H1 (cell line): ENCODE results near the gene HOXB5. TPM values are rescaled to one million over a fixed set of nuclear protein-coding genes. Genes with fewer than 3 reads are reported as not detected.

Experiments used
- CTCF ChIA-PET: fragments of 300-600 bp; sonication (Branson Sonifier 250); formaldehyde crosslinking; loops from one replicate; lab custom pipeline; 2021; ENCODE audit not compliant: partially characterized antibody; lab: Charles Lee
- POLR2A ChIA-PET: fragments of 300-600 bp; sonication (Branson Sonifier 250); formaldehyde crosslinking; loops from one replicate; lab custom pipeline; 2021; ENCODE audit warnings: inconsistent platforms; ENCODE audit not compliant: partially characterized antibody; lab: Charles Lee
- DNase-seq, 2 experiments: peaks; one replicate each; pipeline versions ENCODE4 v3.0.0 to v3.0.0-alpha.2; 2010 to 2022; ENCODE audit warnings: low spot score in 2 of 2, low read depth in 1 of 2, mixed read lengths in 1 of 2
- FAIRE-seq: peaks from 2 replicates; lab custom pipeline; 2011; peaks lifted over from hg19 to GRCh38; lab: Jason Lieb, UNC
- H2AFZ ChIP-seq: 2 replicates; pipeline ENCODE4 v1.8.1; 2012; ENCODE audit warnings: low read length, inconsistent platforms
- H2AK5ac ChIP-seq: 2 replicates; pipeline ENCODE4 v1.6.1; 2013; ENCODE audit warnings: low read depth, low read length
- H2BK120ac ChIP-seq: replicated peaks from 2 replicates; pipeline ENCODE3; 2013; ENCODE audit warnings: low read depth, low read length, inconsistent platforms
- H2BK12ac ChIP-seq: 2 replicates; pipeline ENCODE4 v1.6.1; 2013; ENCODE audit warnings: low read depth, low read length
- H2BK15ac ChIP-seq: 2 replicates; pipeline ENCODE4 v1.6.1; 2013; ENCODE audit warnings: low read length
- H2BK20ac ChIP-seq: 2 replicates; pipeline ENCODE4 v1.6.1; 2013; ENCODE audit warnings: low read length
- H2BK5ac ChIP-seq: 2 replicates; pipeline ENCODE4 v1.6.1; 2013; ENCODE audit warnings: low read depth, low read length
- H3K14ac ChIP-seq: 2 replicates; pipeline ENCODE4 v1.6.1; 2013; ENCODE audit warnings: inconsistent platforms; ENCODE audit not compliant: insufficient read length
- H3K18ac ChIP-seq: 2 replicates; pipeline ENCODE4 v1.6.1; 2013; ENCODE audit warnings: low read length; ENCODE audit errors: extremely low read depth
- H3K23ac ChIP-seq: 2 replicates; pipeline ENCODE4 v1.6.1; 2013; ENCODE audit warnings: inconsistent platforms; ENCODE audit not compliant: insufficient read length
- H3K23me2 ChIP-seq: 2 replicates; pipeline ENCODE4 v1.6.1; 2013; ENCODE audit warnings: low read depth, low read length
- H3K27ac ChIP-seq: 2 replicates; pipeline ENCODE4 v1.6.1; 2011; ENCODE audit warnings: low read depth, low read length, inconsistent platforms
- H3K27me3 ChIP-seq, 4 experiments: replicated peaks in 1 of 4; 1 replicate in 1 of 4; 2 replicates in 3 of 4; pipeline versions ENCODE4 v1.6.1 to v1.8.1; 2011 to 2013; ENCODE audit warnings: low read length in 3 of 4, mild to moderate bottlenecking in 3 of 4, inconsistent platforms in 2 of 4, mixed read lengths in 2 of 4, moderate library complexity in 1 of 4; ENCODE audit not compliant: control insufficient read depth in 3 of 4, insufficient read depth in 3 of 4; ENCODE audit errors: extremely low read depth in 1 of 4
- H3K36me3 ChIP-seq, 4 experiments: 2 replicates each; pipeline versions ENCODE4 v1.6.1 to v1.8.1; 2011 to 2013; ENCODE audit warnings: mild to moderate bottlenecking in 4 of 4, low read length in 3 of 4, moderate library complexity in 2 of 4, control low read depth in 1 of 4, inconsistent platforms in 1 of 4; ENCODE audit not compliant: insufficient read depth in 4 of 4, control insufficient read depth in 2 of 4
- H3K4ac ChIP-seq: replicated peaks from 2 replicates; pipeline ENCODE3; 2013; ENCODE audit warnings: low read length, low read depth, mixed read lengths, inconsistent platforms; ENCODE audit not compliant: insufficient read length
- H3K4me1 ChIP-seq, 4 experiments: replicated peaks in 1 of 4; 1 replicate in 1 of 4; 2 replicates in 3 of 4; pipeline versions ENCODE4 v1.6.1 to v1.8.1; 2011 to 2013; ENCODE audit warnings: low read length in 3 of 4, inconsistent platforms in 2 of 4, mixed read lengths in 1 of 4; ENCODE audit not compliant: insufficient read depth in 4 of 4, control insufficient read depth in 3 of 4
- H3K4me2 ChIP-seq, 2 experiments: 2 replicates each; pipeline versions ENCODE4 v1.6.1 to v1.8.1; 2011 to 2013; ENCODE audit warnings: low read depth in 2 of 2, low read length in 2 of 2, control low read depth in 1 of 2, inconsistent platforms in 1 of 2, mild to moderate bottlenecking in 1 of 2; ENCODE audit not compliant: insufficient read depth in 1 of 2
- H3K4me3 ChIP-seq, 4 experiments: fragments of 200-600, 300-600 bp in 1 of 4; sonication (generic), shearing (Covaris generic), sonication (Bioruptor Twin) in 1 of 4; 2 replicates each; pipeline versions ENCODE4 v1.5.1 to v1.8.1; 2011 to 2016; ENCODE audit warnings: low read length in 4 of 4, low read depth in 3 of 4, control low read depth in 2 of 4, inconsistent platforms in 2 of 4, mild to moderate bottlenecking in 2 of 4, mixed read lengths in 1 of 4, moderate library complexity in 1 of 4; ENCODE audit not compliant: insufficient read depth in 2 of 4; ENCODE audit errors: extremely low read depth in 1 of 4
- H3K56ac ChIP-seq: replicated peaks from 2 replicates; pipeline ENCODE3; 2013; ENCODE audit warnings: low read depth, mild to moderate bottlenecking, mixed read lengths, low read length, inconsistent platforms; ENCODE audit not compliant: insufficient read length
- H3K79me1 ChIP-seq: 2 replicates; pipeline ENCODE4 v1.6.1; 2013; ENCODE audit warnings: low read depth, low read length, control low read depth
- H3K79me2 ChIP-seq, 2 experiments: 2 replicates each; pipeline versions ENCODE4 v1.6.1 to v1.8.1; 2012 to 2013; ENCODE audit warnings: low read length in 2 of 2, mild to moderate bottlenecking in 2 of 2, inconsistent platforms in 1 of 2; ENCODE audit not compliant: insufficient read depth in 2 of 2, control insufficient read depth in 1 of 2
- H3K9ac ChIP-seq, 4 experiments: replicated peaks in 1 of 4; 1 replicate in 1 of 4; 2 replicates in 3 of 4; pipeline versions ENCODE4 v1.6.1 to v1.8.1; 2011 to 2013; ENCODE audit warnings: low read depth in 3 of 4, low read length in 3 of 4, control low read depth in 2 of 4, mild to moderate bottlenecking in 2 of 4, moderate library complexity in 2 of 4, inconsistent platforms in 1 of 4; ENCODE audit errors: extremely low read depth in 1 of 4
- H3K9me3 ChIP-seq, 2 experiments: 2 replicates each; pipeline versions ENCODE4 v1.6.1 to v1.8.1; 2012 to 2013; ENCODE audit warnings: mild to moderate bottlenecking in 2 of 2, moderate library complexity in 2 of 2, control low read depth in 1 of 2, inconsistent platforms in 1 of 2, low read depth in 1 of 2, low read length in 1 of 2, mixed read lengths in 1 of 2; ENCODE audit not compliant: insufficient read depth in 2 of 2
- H4K20me1 ChIP-seq, 2 experiments: replicated peaks in 1 of 2; 2 replicates each; pipeline versions ENCODE3 to v1.8.1; 2011 to 2013; ENCODE audit warnings: inconsistent platforms in 2 of 2, low read length in 2 of 2, mild to moderate bottlenecking in 1 of 2; ENCODE audit not compliant: insufficient read depth in 2 of 2, control insufficient read depth in 1 of 2
- H4K5ac ChIP-seq: 2 replicates; pipeline ENCODE4 v1.6.1; 2013; ENCODE audit warnings: low read length, low read depth, mixed read lengths, inconsistent platforms; ENCODE audit not compliant: insufficient read length
- H4K8ac ChIP-seq: 2 replicates; pipeline ENCODE4 v1.8.0; 2013; ENCODE audit warnings: mild to moderate bottlenecking, moderate library complexity, low read length, inconsistent platforms; ENCODE audit not compliant: insufficient read depth; ENCODE audit errors: extremely low read depth
- H4K91ac ChIP-seq: replicated peaks from 2 replicates; pipeline ENCODE3; 2013; ENCODE audit warnings: low read length, mixed read lengths, inconsistent platforms; ENCODE audit not compliant: insufficient read length
- CBX8 ChIP-seq: fragments of 300-800, 300-1000 bp; sonication (generic); IDR thresholded peaks from 2 replicates; pipeline ENCODE4 v1.7.1; 2016; ENCODE audit warnings: low read depth, low read length, borderline replicate concordance
- TEAD4 ChIP-seq: IDR thresholded peaks from 2 replicates; pipeline ENCODE4 v1.6.1; 2012; ENCODE audit warnings: low read depth, low read length, inconsistent platforms, mixed read lengths
- WGBS, 2 experiments: shearing (Covaris generic) in 1 of 2; methylation state at CpG; one replicate each; pipeline versions ENCODE4 v1.1.6 to v1.1.7; 2013 to 2015; ENCODE audit warnings: low lambda C conversion rate in 2 of 2, mixed read lengths in 2 of 2, inconsistent platforms in 1 of 2, low coverage in 1 of 2, missing lambda C conversion rate in 1 of 2; ENCODE audit not compliant: insufficient replicate concordance in 2 of 2, insufficient coverage in 1 of 2, insufficient read length in 1 of 2; ENCODE audit errors: extremely low coverage in 1 of 2, missing lambda C conversion rate in 1 of 2; 5-methylcytosine and 5-hydroxymethylcytosine counted together
- polyA plus RNA-seq, 7 experiments: library from polyadenylated mRNA; depleted of rRNA in 3 of 7; stranded (reverse) in 5 of 7; unstranded in 2 of 7; fragments of >200 nt in 5 of 7; fragments of 200-250 nt in 2 of 7; gene quantifications; 1 replicate in 5 of 7; 2 replicates in 1 of 7; 4 replicates in 1 of 7; pipeline versions ENCODE4 v1.2.1 to v1.2.3, GENCODE V29; 2011 to 2013; ENCODE audit warnings: missing spikeins in 2 of 7, mixed read lengths in 2 of 7
- total RNA-seq: library from RNA; stranded (reverse); fragmentation: NEBNext Ultra II Directional; extraction: Animal tissue kit (Norgen Biotek cat#: 25700); gene quantifications from 2 replicates; pipeline ENCODE4 v1.2.1, GENCODE V29; 2021

HOXB5 gene
- total and polyA plus RNA-seq, 2 of the 8 experiments (the other 6 are each of a cell fraction or from before 2014, with no cell fraction given) = not detected

DNA sequence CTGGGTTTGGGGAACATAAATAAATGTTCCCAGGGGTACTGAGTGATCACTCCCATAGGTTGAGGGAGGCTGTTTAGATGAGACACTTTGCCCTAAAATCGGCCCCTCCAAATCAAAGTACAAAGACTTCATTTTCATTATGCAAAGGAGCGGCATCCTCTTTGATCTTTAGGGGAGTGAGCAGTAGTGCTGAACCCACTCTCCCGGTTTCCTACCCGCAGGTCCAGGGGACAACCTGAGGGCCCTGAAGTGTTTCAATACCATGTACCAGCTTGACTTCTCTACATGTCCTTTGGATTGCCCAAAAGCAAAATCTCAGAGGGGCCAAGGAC, 7.6 kb upstream of the HOXB5 start:
- Histone ChIP-seq H3K23ac (no peak overlapping the region), H2BK20ac (no peak overlapping the region), H4K20me1 (peaks cover 32 to 57% of the 10 kb centered on the region in 2 experiments), H3K79me2 (no peaks in the 10 kb centered on the region), H3K4me2 (no peak overlapping the region), H3K18ac (no peak overlapping the region), H2AFZ (no peak overlapping the region), H3K36me3 (peaks cover 0 to 3% (median 0%) of the 10 kb centered on the region in 4 experiments; a peak in 1 of 8 replicates), H3K23me2 (no peaks in the 10 kb centered on the region), H4K8ac (no peak overlapping the region), H2AK5ac (no peak overlapping the region), H3K27me3 (peaks cover 99 to 100% (median 100%) of the 10 kb centered on the region in 4 experiments), H3K4me3 (no peak overlapping the region), H2BK15ac (no peak overlapping the region), H4K5ac (no peak overlapping the region), H4K91ac (no peak overlapping the region), H3K56ac (no peak overlapping the region), H3K9ac (no peak overlapping the region), H3K27ac (no peak overlapping the region), H3K79me1 (no peaks in the 10 kb centered on the region), H2BK12ac (no peak overlapping the region), H2BK120ac (no peak overlapping the region), H3K4me1 (peaks cover 0 to 6% (median 2%) of the 10 kb centered on the region in 4 experiments; a peak in 3 of 7 replicates), H3K9me3 (no peaks in the 10 kb centered on the region), H3K4ac (no peak overlapping the region), H3K14ac (no peak overlapping the region), H2BK5ac (no peak overlapping the region)
- no peak for DNase-seq
- WGBS, 2 experiments = 33% methylated on average over 4 of the region's 4 CpGs; no CpG with 5 or more reads in 1 of the 2 experiments
- no peak for FAIRE-seq
- ChIA-PET POLR2A (no interaction called here), CTCF (interaction anchor here (0.8 to 2.1 kb wide), 14 partner anchors 9 to 386 kb away, joined by 3 to 12 read pairs (median 4); no protein-coding TSS in a partner anchor)
- TF ChIP-seq TEAD4 (no peak), CBX8 (0 out of 2 replicates have a peak, but pooled peaks have one; percentile 3)
